Lower lobe of right lung (tissue), 2 donors: ENCODE data around the gene RALGAPA1. TPM values are rescaled to one million over a fixed set of nuclear protein-coding genes. Genes with fewer than 3 reads are reported as not detected.
"Not testable (repeated sequence)": the region's sequence is repeated elsewhere in the genome, so short reads cannot be mapped to it uniquely, and the experiment has no call there.

Experiments used
- ATAC-seq, 2 donors: fragments of 200-7000 bp; cut with Tn5 transposase; one replicate each; pipeline ENCODE4 v1.9.1; 2020 to 2022; ENCODE audit warnings: mild to moderate bottlenecking in 2 of 2, moderate library complexity in 2 of 2
- DNase-seq: peaks from one replicate; pipeline ENCODE4 v3.0.0-alpha.2; 2020
- H3K27ac ChIP-seq: fragments of 200-600 bp; one replicate; pipeline ENCODE4 v1.8.0; 2022
- H3K27me3 ChIP-seq: fragments of 200-600 bp; one replicate; pipeline ENCODE4 v1.8.0; 2022; ENCODE audit warnings: low read depth
- H3K36me3 ChIP-seq: fragments of 200-600 bp; one replicate; pipeline ENCODE4 v1.8.0; 2022; ENCODE audit warnings: mild to moderate bottlenecking
- H3K4me1 ChIP-seq: fragments of 200-600 bp; one replicate; pipeline ENCODE4 v1.8.0; 2022
- H3K4me3 ChIP-seq: fragments of 200-600 bp; one replicate; pipeline ENCODE4 v1.8.0; 2022; ENCODE audit warnings: mild to moderate bottlenecking
- H3K9me3 ChIP-seq: fragments of 200-600 bp; one replicate; pipeline ENCODE4 v1.8.0; 2022
- CTCF ChIP-seq: fragments of 200-600 bp; IDR thresholded peaks from one replicate; pipeline ENCODE4 v1.8.0; 2022; ENCODE audit warnings: antibody characterized with exemption, mild to moderate bottlenecking
- intact Hi-C: fragments of 100-400 bp; cut with DNase I; formaldehyde crosslinking; loops from one replicate; pipeline ENCODE4 v1.11.0; 2022
- long read RNA-seq: library from polyadenylated mRNA; unstranded; transcript quantifications from one replicate; pipeline ENCODE4 v2.0.0, GENCODE V29; 2021
- total RNA-seq: library from RNA; stranded (reverse); fragmentation: NEBNext Ultra II Directional; extraction: Animal tissue kit (Norgen Biotek cat#: 25700); gene quantifications from one replicate; pipeline ENCODE4 v1.2.1, GENCODE V29; 2021
- donor health status: DM: no; HTN: yes; CAD: no; lungs with severe emphysema.

Gene RALGAPA1
- 64.9 TPM for total RNA-seq
- long read RNA-seq, full-length matches to known transcripts = 2 of 16 reads
- long read RNA-seq, partial matches to known transcripts = 7 of 16 reads
- long read RNA-seq, other reads (novel, unspliced or antisense) = 7 of 16 reads

DNA sequence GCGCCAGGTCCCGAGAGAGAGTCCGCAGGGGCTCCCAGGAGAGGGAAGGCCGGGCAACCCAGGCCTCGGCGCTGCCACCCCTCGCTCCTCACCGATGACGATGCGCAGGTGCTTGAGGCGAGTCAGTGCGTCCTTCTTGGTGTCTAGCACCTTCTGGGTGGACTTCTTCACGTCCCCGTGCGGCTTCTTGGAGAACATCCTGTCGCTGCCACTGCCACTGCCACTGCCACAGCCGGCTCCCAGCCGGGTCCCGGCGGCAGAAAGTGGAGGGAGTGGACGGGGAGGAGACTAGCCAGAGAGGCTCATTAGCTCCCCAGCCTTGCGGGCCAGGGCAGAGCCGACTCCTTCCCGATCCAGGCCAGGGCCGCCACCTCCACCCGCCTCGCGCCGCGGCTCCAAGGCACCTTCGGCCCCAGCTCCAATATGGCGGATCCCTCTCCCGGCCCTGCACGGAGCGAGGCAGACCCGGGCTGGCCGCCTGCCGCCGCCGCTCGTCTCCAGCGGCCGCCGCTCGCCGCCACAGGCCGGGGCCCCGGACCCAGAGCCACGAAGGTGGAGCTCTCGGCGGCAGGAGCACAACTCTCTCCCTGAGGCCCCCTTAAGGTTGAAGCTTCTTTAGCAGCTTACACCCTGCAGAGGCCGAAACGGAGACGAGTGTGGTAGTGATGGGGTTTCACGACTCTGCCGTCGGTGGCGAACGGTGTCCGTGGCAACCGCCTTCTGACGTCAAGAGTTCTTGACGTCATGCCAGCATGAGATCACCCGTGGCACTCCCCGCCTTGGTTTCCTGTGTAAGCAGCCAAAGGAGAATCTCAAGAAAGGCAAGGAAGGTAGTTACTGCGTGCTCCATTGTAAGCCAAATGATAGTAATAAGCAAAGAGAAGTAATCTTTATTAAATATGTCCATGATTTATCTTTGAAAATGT lies at the start of gene RALGAPA1:
Gene RALGAPA1, minus strand, starts transcription at position 658 of the 926 bp plus-strand sequence. Its CDS starts 460 bp downstream, at position 198.
- H3K36me3 ChIP-seq, H3K27me3 ChIP-seq, H3K9me3 ChIP-seq, intact Hi-C loops: not testable (repeated sequence)
- Histone ChIP-seq H3K4me1 (peaks cover 26% of the 10 kb centered on the region), H3K27ac (peak within 1 kb of the TSS; percentile 90), H3K4me3 (peak within 1 kb of the TSS; percentile 83)
- peak; percentile 99 to 100 for ATAC-seq
- DNase-seq = peak; percentile 93
- TF ChIP-seq CTCF = peak; percentile 50

GRCh38 chr14:35858521-35859209 lies 49.6 kb upstream of the RALGAPA1 start:
- intact Hi-C loops = no loop called here
- H3K36me3 ChIP-seq = peaks cover 21% of the 10 kb centered on the region

GRCh38 chr14:35855876-35856481 lies 46.9 kb upstream of the RALGAPA1 start:
- H3K9me3 ChIP-seq = no peaks in the 10 kb centered on the region
- intact Hi-C loops = no loop called here
- H3K4me1 ChIP-seq = no peaks in the 10 kb centered on the region
- no peaks in the 10 kb centered on the region for H3K27me3 ChIP-seq
- no peak for ATAC-seq
- DNase-seq = no peak
- H3K27ac ChIP-seq = no peak overlapping the region
- H3K4me3 ChIP-seq = no peak overlapping the region
- no peak for TF ChIP-seq CTCF
- H3K36me3 ChIP-seq = peaks cover 8% of the 10 kb centered on the region

More at GRCh38 chr14:35858521-35859209, 49.6 kb upstream of the RALGAPA1 start:
- Histone ChIP-seq H3K27me3 (no peaks in the 10 kb centered on the region), H3K9me3 (no peaks in the 10 kb centered on the region), H3K27ac (no peak overlapping the region), H3K4me1 (no peaks in the 10 kb centered on the region), H3K4me3 (no peak overlapping the region)
- DNase-seq = no peak
- ATAC-seq = no peak
- no peak for TF ChIP-seq CTCF

DNA sequence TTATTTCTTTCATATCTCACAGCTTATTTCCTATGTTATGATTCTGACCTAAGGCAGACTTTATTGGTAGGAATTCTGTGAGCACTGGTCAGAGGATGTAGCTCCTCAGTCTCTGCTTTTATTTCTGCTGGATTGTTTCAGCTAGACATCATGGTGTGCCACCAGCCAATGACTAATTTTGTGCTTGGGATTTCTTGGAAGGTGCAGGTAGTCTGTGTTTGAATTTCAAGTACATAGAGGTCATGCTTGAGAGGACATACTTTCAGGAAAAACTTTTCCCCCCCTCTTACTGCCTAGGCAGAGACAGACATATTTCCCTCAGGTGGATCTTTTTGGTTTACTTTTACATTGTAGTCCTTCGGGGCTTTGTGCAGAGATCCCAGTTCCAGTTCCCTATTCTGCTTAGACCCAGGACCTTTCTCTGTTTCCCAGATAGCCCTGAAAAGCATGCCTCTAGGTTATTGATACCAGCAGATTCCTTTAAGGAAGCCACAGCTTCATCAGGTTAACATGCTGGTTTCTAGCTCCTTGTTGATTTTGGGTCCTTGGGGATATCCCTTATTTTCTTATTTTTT lies 45.7 kb upstream of the RALGAPA1 start:
- TF ChIP-seq CTCF = no peak
- DNase-seq (no peak), ATAC-seq (no peak)
- H3K27ac ChIP-seq = no peak overlapping the region
- intact Hi-C loops = no loop called here
- H3K4me1 ChIP-seq = no peaks in the 10 kb centered on the region
- H3K4me3 ChIP-seq = no peak overlapping the region
- H3K36me3 ChIP-seq = peaks cover 8% of the 10 kb centered on the region
- no peaks in the 10 kb centered on the region for H3K9me3 ChIP-seq
- H3K27me3 ChIP-seq = no peaks in the 10 kb centered on the region

DNA sequence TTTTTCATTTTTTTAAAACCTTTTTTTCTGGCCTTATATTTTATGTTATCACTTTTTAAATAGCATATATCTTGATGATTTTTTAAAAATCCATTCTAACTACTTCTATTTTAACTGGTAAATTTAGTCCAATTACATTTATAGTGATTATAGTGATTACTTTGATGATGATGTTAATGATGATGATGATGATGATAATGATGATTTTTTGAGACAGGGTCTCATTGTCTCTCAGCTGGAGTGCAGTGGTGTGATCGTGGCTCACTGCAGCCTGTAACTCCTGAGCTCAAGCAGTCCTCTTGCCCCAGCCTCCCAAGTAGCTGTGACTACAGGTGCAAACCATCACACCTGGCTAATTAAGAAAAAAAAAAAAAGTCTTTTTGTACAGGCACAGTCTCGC lies 44.1 kb upstream of the RALGAPA1 start:
- ATAC-seq (no peak), DNase-seq (no peak)
- Histone ChIP-seq H3K9me3 (no peaks in the 10 kb centered on the region), H3K4me1 (no peaks in the 10 kb centered on the region), H3K27ac (no peak overlapping the region), H3K27me3 (no peaks in the 10 kb centered on the region), H3K36me3 (peaks cover 8% of the 10 kb centered on the region), H3K4me3 (no peak overlapping the region)
- no peak for TF ChIP-seq CTCF
- intact Hi-C loops = no loop called here
